Astrocyte of the spinal cord (primary cell): ENCODE data around the gene MAP10.
"Not testable (repeated sequence)": the region's sequence is repeated elsewhere in the genome, so short reads cannot be mapped to it uniquely, and the experiment has no call there.

ENCODE experiments used
- DNase-seq: peaks from one replicate; pipeline ENCODE4 v3.0.0; 2011; ENCODE audit warnings: low read depth, low spot score
- H3K4me3 ChIP-seq: 2 replicates; pipeline ENCODE4 v1.5.1; 2011; ENCODE audit warnings: low read depth, mild to moderate bottlenecking, low read length, moderate library complexity
- CTCF ChIP-seq: IDR thresholded peaks from 2 replicates; pipeline ENCODE4 v1.5.1; 2012; ENCODE audit warnings: low read depth, mild to moderate bottlenecking, low read length, inconsistent platforms
- in situ Hi-C: cut with HindIII; loops from 2 replicates; pipeline ENCODE4 v1.10.0; 2017; ENCODE audit warnings: low sequenced_read_pairs

Gene MAP10

GRCh38 chr1:232768793-232769192 lies 36.4 kb upstream of the MAP10 start:
- no peak overlapping the region for H3K4me3 ChIP-seq
- DNase-seq = no peak
- in situ Hi-C loops = no loop called here
- no peak for TF ChIP-seq CTCF

- no peak overlapping the region for H3K4me3 ChIP-seq
- peak; percentile 34 for DNase-seq
- TF ChIP-seq CTCF = no peak
- in situ Hi-C loops = no loop called here
These were observed 35.5 kb upstream of the MAP10 start for GRCh38 chr1:232769733-232770132.

GRCh38 chr1:232773752-232774151 lies 31.5 kb upstream of the MAP10 start:
- no peak for TF ChIP-seq CTCF
- in situ Hi-C loops = no loop called here
- no peak overlapping the region for H3K4me3 ChIP-seq
- DNase-seq = no peak

- H3K4me3 ChIP-seq = no peak overlapping the region
- DNase-seq = no peak
- TF ChIP-seq CTCF = no peak
- in situ Hi-C loops = no loop called here
These were observed 28.6 kb upstream of the MAP10 start for GRCh38 chr1:232776526-232777106.

- TF ChIP-seq CTCF = no peak
- H3K4me3 ChIP-seq = no peak overlapping the region
- in situ Hi-C loops = no loop called here
- DNase-seq = no peak
These were observed 24.9 kb upstream of the MAP10 start for GRCh38 chr1:232780354-232780753.

- in situ Hi-C loops = no loop called here
- no peak for TF ChIP-seq CTCF
- DNase-seq = no peak
- H3K4me3 ChIP-seq = no peak overlapping the region
These were observed 20.4 kb upstream of the MAP10 start for GRCh38 chr1:232784794-232785193.

- in situ Hi-C loops = not testable (repeated sequence)
These were observed 19.6 kb upstream of the MAP10 start for GRCh38 chr1:232785630-232786029.

More at GRCh38 chr1:232785630-232786029, 19.6 kb upstream of the MAP10 start:
- DNase-seq, H3K4me3 ChIP-seq: not testable (repeated sequence)
